ENCODE results near the gene EFCAB9. TPM values are rescaled to one million over a fixed set of nuclear protein-coding genes. Genes with fewer than 3 reads are reported as not detected.

EFCAB9 gene
- total RNA-seq, 1 donor from 2014 or later = not detected

DNA sequence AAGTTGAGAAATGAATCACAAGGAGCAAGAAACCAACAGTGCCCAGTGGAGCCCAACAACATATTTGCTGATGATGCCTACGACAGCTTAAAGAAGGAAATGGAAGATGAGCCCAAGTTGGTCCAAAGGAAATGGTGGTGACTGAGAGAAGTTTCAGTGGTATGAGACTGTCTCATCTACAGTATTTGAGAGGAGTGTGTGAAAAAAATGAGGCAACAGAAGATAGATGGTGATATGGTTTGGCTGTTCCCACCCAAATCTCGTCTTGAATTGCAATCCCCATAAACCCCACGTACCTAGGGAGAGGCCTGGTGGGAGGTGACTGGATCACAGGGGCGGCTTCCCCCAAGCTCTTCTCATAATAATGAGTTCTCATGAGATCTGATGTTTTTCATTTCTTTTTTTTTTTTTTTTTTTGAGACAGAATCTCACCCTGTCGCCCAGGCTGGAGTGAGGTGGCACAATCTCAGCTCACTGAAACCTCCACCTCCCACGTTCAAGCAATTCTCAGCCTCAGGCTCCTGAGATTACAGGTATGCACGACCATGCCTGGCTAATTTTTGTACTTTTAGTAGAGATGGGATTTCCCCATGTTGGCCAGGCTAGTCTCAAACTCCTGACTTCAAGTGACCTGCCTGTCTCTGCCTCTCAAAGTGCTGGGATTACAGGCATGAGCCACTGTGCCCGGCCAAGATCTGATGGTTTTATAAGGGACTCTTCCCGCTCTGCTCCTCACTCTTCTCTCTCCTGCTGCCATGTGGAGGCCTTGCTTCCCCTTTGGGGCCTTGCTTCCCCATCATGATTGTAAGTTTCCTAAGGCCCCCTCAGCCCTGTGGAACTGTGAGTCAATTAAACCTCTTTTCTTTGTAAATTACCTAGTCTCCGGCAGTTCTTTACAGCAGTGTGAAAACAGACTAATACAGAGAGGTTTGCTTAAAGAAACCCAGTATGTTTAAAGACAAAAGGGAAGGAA lies 30.2 kb downstream of the EFCAB9 start:
- intact Hi-C loops (cut with DNase I) = no loop called here
- ATAC-seq = no peak
- no peak for DNase-seq (ENCODE audit: missing footprints)

DNA sequence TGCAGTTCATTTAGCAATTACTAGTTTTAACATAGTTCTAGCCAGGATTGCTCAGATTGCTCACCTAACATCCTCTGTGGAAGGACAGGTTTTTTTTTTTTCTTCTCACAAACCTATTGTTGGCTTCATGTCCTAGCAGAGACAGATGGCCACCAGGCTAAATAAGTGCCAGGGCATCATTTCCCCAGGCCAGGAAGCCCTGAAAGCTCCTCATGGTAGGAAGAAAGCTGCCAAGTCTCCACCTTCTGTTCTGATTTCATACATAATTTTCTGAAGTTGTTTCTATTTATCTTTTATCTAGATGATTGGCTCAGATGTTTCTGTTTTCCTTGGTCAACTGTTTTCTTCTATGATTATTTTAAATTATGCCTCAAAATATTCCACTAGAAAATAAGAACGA lies 31.0 kb downstream of the EFCAB9 start:
- DNase-seq (ENCODE audit: missing footprints) = no peak
- no peak for ATAC-seq
- intact Hi-C loops (cut with DNase I) = no loop called here

DNA sequence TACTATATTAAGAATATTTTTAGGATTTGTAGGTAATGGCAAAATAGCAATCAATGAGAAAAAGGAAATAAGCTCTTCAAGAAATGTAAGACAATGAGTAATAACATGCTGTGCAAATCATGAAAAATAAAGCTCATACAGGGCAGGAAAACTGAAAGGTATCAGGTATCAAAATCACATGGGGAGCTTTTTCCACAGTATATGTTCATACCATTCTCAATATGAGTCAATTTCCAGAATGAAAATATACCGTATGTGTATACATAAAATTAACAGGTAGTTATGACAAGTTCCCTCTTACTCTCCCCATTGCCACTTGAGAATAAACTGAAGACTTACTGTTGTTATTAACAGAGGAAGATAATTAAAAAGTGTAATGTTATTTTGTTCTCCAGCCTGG lies 35.9 kb downstream of the EFCAB9 start:
- ATAC-seq = no peak
- DNase-seq (ENCODE audit: missing footprints) = no peak
- intact Hi-C loops (cut with DNase I) = no loop called here

DNA sequence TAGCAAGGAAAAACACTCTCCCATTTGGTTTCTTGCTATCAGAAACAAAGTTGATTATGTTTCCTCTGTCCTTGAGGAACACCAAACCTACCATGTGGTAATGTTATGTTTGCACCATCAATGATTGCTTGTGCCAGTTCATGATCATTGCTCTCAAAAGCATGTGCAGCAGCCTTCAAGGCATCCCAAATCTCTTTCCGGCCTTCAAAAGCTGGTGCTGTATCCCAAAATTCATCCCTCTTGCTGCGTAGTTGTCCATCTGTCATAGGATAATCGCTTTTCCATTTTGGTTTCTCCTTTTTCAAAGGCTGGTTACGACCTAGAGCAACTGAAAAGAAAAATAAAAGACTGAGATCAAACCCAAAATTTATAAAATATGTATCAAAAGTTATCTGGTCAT lies 40.1 kb downstream of the EFCAB9 start:
- DNase-seq (ENCODE audit: missing footprints) (no peak), ATAC-seq (no peak)
- intact Hi-C loops (cut with DNase I) = no loop called here

DNA sequence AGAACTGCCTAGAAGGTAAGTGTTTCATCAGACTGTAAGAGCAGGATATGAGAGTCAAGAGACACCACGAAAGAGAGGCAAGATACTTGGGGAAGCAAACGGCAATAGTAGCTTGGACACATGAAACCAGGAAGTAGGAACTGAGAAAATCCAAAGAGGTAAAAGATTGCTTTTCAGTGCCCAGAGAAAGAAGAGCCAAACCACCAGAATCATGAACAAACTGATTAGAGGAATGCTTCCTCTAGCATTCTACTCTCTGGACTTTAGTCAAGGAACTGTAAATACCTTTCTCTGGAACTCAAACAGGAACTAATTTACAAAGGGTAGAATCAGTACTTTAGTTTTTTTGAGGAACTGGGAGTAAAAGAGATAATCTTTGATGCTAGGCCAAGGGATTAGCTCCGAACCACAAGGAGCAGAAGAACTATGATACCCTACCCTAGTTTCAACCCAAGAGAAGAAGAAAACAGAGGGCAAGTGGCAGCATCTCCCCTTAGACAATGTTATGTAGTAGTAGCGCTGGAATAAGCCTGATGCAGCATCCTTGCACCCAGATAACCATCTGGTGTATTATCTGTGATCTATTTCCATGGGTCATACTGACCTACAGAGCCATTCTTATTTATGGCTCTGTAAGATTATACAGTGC lies 41.3 kb downstream of the EFCAB9 start:
- DNase-seq (ENCODE audit: missing footprints) (no peak), ATAC-seq (no peak)
- intact Hi-C loops (cut with DNase I) = no loop called here

DNA sequence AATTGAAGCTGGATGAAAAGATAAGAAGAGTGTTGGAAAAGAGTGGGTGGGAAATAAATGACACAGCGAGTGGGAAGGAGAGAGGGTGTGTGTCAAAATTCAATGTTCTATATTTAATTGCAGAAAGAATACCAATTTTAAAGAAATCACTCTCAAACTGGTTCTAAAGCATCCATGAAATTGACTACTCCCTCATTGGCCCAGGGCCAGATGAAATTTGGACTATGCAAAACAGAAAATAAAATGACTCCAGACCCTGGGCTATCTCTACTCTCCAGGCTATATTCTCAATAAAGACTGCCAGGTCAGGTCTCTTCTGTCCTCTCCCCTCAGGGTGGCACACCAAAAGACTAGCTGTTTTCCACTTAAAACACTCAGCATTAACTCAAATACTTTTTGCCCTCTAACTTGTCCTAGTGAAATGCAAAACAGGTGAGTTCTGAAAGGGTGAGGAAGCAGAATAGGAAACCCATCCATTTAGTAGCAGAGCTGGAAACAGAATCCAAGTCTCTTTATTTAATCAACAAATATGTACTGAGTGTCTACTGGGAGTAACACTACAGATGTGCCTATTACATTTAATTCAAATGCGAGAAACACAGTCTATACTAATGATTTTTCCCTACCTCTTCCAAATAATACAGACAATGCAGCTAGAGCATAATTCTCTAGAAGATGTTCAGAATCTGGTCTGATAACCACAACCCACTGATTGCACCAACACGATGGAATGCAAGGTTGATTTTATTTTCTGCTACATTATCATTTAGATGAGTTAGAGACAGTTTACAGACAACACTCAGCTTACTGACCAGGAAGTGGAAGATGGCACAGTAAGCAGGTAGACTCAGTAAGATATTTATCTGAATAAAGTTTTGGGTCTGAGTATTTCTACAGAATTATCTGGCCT lies 42.1 kb downstream of the EFCAB9 start:
- intact Hi-C loops (cut with DNase I) = no loop called here
- no peak for ATAC-seq
- DNase-seq (ENCODE audit: missing footprints) = no peak

DNA sequence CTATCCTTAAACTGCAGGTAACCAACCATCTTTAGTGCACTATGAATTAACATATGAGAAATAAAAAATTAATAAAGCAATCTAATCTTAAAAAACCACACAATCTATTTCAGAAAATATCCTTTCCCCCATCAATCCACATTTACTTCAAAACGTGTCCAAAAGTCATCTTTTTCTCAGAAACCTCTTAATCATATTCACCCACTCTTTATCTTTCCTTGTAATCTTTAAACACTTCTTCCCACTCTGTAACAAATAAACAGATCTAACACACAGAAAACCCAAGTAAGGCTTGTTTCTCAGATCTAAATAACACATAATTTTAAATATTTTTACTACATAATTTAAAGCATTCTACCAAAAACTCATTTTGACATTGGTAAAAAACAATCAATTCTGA lies 44.4 kb downstream of the EFCAB9 start:
- ATAC-seq = no peak
- intact Hi-C loops (cut with DNase I) = no loop called here
- DNase-seq (ENCODE audit: missing footprints) = no peak

DNA sequence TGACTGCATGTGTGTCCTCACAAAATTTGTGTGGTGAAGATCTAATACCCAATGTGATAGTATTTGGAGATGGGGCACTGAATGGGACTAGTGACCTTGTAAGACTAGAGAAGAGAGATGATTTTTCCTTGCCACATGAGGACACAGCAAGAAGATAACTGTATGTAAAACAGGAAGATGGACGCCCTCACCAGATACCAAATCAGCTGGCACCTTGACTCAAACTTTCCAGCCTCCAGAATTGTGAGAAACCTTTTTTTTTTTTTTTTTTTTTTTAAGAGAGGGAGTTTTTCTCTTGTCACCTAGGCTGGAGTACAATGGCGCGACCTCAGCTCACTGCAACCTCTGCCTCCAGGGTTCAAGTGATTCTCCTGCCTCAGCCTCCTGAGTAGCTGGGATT lies 49.3 kb downstream of the EFCAB9 start:
- ATAC-seq (no peak), DNase-seq (ENCODE audit: missing footprints) (no peak)
- intact Hi-C loops (cut with DNase I) = no loop called here

DNA sequence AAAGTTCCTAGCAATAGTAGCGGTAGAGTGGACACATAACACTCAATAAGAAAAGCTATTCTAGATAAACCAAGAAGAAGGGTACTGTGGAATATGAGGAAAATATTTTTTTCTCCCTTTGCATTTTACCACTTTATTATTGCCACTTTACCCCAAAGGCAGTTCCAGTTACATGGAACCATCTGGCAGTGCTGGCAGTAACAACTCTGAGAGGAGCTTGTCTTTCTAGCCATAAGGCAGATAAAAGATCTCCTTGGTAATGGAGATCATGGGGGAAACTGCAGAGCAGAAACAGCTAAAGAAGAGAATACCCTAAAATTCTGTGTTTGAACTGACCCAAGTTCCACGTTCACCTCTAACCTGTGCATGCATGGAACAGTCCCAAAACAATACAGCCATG lies 51.1 kb downstream of the EFCAB9 start:
- intact Hi-C loops (cut with DNase I) = no loop called here
- ATAC-seq = no peak
- DNase-seq (ENCODE audit: missing footprints) = no peak

DNA sequence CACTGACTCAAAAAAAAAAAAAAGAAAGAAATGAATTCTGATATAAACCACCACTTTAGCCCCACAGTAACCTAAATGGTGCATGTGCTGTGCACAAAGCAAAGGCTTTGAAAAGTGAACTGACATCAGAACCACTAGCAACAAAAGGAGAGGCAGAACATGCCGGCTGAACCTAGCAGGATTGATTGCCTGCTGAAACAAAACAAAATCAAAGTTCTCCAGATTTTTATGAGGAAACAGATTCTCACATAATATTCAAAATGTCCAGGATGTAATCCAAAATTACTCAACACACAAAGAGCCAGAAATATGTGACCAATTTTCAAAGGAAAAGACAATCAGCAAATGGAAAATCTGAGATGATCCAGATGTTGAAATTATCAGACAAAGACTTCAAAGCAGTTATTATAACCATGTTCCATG lies 51.7 kb downstream of the EFCAB9 start:
- intact Hi-C loops (cut with DNase I) = no loop called here
- no peak for ATAC-seq
- no peak for DNase-seq (ENCODE audit: missing footprints)

DNA sequence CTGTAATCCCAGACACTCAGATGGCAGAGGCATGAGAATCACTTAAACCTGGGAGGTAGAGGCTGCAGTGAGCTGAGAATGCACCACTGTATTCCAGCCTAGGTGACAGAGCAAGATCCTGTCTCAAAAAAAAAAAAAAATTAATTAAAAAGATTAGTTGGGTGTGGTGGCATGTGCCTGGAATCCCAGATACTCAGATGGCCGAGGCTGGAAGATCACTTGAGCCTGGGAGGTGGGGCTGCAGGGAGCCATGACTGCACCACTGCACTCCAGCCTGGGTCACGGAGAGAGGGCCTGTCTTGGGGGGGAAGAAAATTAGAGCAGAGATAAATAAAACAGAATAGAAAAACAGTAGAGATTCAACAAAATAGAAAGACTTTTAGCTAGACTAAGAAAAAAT lies 54.7 kb downstream of the EFCAB9 start:
- no peak for DNase-seq (ENCODE audit: missing footprints)
- no peak for ATAC-seq
- intact Hi-C loops (cut with DNase I) = no loop called here

DNA sequence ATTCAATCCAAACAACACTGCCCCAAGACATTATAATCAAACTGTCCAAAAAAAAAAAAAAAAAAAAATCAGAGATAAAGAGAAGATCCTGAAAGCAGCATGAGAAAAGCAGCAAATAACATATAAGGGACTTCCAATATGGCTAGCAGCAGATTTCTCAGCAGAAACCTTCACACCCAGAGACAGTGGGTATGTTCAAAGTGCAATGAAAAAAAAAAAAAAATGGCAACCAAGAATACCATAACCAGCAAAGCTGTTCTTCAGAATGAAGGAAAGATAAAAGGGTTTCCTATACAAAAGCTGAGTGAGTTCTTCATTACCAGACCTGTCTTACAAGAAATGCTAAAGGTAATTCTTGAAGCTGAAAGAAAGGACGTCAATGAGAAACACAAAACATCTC lies 57.4 kb downstream of the EFCAB9 start:
- DNase-seq (ENCODE audit: missing footprints) (no peak), ATAC-seq (no peak)
- intact Hi-C loops (cut with DNase I) = no loop called here

DNA sequence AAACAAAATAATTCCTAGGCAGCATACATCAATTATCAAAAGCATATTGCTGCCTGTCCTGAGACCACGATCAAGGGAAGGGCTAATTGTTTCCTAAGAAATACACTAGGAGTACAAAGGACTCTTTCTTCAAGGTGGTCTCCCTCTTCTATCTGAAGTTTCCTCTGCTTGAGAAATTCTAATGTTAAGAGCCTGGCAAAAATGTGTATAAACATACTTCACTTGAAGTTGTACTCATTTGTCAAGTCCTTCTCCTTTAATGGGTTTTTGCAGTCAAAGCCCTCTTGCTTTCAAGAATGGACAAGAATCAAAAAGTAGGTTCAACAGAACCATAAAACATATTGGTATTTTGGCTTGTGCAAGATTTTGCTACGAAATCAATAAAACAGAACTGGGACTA lies 58.5 kb downstream of the EFCAB9 start:
- ATAC-seq (no peak), DNase-seq (ENCODE audit: missing footprints) (no peak)
- intact Hi-C loops (cut with DNase I) = no loop called here

Other genes starting within 250 kb of the EFCAB9 start
- 63.0 TPM for gene FBXW11, start 187.5 kb upstream of the EFCAB9 start, total RNA-seq
- 8.9 TPM for gene STK10, start 5.9 kb upstream of the EFCAB9 start, total RNA-seq
- 8.6 TPM for gene UBTD2, start 89.6 kb downstream of the EFCAB9 start, total RNA-seq